AG09319 (cell line): ENCODE results near the gene XRCC6.
"Not testable (repeated sequence)": the region's sequence is repeated elsewhere in the genome, so short reads cannot be mapped to it uniquely, and the experiment has no call there.

Source experiments
- DNase-seq: peaks from one replicate; pipeline ENCODE4 v3.0.0-alpha.2; 2010; ENCODE audit warnings: low read depth; ENCODE audit errors: extremely low read depth
- CTCF ChIP-seq: IDR thresholded peaks from 2 replicates; pipeline ENCODE4 v1.5.1; 2011; ENCODE audit warnings: low read depth, mild to moderate bottlenecking, inconsistent platforms, low read length, moderate library complexity

The XRCC6 gene

GRCh38 chr22:41664490-41664889 lies 43.4 kb downstream of the XRCC6 start:
- DNase-seq = no peak
- no peak for TF ChIP-seq CTCF

- TF ChIP-seq CTCF = no peak
- no peak for DNase-seq
These were observed 43.9 kb downstream of the XRCC6 start for GRCh38 chr22:41664951-41665350.

GRCh38 chr22:41668971-41669911 lies 48.1 kb downstream of the XRCC6 start:
- no peak for TF ChIP-seq CTCF
- DNase-seq = peak; percentile 28

GRCh38 chr22:41672096-41672495 lies 51.0 kb downstream of the XRCC6 start:
- not testable (repeated sequence) for DNase-seq

GRCh38 chr22:41672780-41673509 lies 51.9 kb downstream of the XRCC6 start:
- TF ChIP-seq CTCF = peak; percentile 25
- no peak for DNase-seq

- TF ChIP-seq CTCF = no peak
- DNase-seq = no peak
These were observed 53.8 kb downstream of the XRCC6 start for GRCh38 chr22:41674846-41675340.

- no peak for DNase-seq
- TF ChIP-seq CTCF = no peak
These were observed 55.0 kb downstream of the XRCC6 start for GRCh38 chr22:41676134-41676533.
